ENCODE results near the gene SEC14L2. TPM values are rescaled to one million over a fixed set of nuclear protein-coding genes. Genes with fewer than 3 reads are reported as not detected.

SEC14L2 gene
- total and polyA plus RNA-seq, 4 donors = 6.1 to 10.3 (median 8.0) TPM

DNA sequence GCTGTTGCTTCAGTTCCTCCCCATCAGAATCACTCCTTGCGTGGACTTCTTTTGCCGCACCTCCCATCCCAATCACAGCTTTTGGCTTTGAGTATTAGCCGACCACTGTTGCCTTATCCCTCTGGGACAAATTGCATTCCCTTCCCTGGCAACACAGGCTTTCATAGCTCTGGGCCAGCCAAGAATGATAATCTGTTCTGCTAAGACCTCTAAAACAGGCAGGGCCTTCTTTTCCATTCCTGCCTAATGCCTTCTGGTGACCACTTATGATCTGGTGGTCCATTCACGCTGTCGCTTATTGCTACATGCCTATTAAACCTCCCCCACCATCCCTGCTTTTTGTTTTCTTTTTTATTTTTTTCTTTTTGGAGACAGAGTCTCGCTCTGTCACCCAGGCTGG is 9.6 kb downstream of the SEC14L2 start:
- no peak overlapping the region for H3K27ac ChIP-seq (ENCODE audit: low read depth in 1 of 2, low read length in 1 of 2)
- H3K9me3 ChIP-seq (ENCODE audit: control insufficient read depth in 4 of 4, insufficient read depth in 3 of 4, low read length in 3 of 4) = no peaks in the 10 kb centered on the region
- ATAC-seq (ENCODE audit: insufficient read depth, low FRiP score) (no peak), DNase-seq (no peak)
- TF ChIP-seq, protein P1, sequence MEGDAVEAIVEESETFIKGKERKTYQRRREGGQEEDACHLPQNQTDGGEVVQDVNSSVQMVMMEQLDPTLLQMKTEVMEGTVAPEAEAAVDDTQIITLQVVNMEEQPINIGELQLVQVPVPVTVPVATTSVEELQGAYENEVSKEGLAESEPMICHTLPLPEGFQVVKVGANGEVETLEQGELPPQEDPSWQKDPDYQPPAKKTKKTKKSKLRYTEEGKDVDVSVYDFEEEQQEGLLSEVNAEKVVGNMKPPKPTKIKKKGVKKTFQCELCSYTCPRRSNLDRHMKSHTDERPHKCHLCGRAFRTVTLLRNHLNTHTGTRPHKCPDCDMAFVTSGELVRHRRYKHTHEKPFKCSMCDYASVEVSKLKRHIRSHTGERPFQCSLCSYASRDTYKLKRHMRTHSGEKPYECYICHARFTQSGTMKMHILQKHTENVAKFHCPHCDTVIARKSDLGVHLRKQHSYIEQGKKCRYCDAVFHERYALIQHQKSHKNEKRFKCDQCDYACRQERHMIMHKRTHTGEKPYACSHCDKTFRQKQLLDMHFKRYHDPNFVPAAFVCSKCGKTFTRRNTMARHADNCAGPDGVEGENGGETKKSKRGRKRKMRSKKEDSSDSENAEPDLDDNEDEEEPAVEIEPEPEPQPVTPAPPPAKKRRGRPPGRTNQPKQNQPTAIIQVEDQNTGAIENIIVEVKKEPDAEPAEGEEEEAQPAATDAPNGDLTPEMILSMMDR (IDR thresholded peaks at IDR 0.05; ENCODE audit: control extremely low read depth, extremely low read depth) = no peak
- H3K4me1 ChIP-seq (ENCODE audit: control insufficient read depth in 5 of 5, insufficient read depth in 5 of 5, low read length in 5 of 5) = no peaks in the 10 kb centered on the region
- no peak overlapping the region for H3K9ac ChIP-seq (ENCODE audit: insufficient read depth in 1 of 2, low read length in 2 of 2)
- peaks cover 0 to 26% (median 12%) of the 10 kb centered on the region in 4 donors for H3K36me3 ChIP-seq (ENCODE audit: control insufficient read depth in 4 of 4, insufficient read depth in 4 of 4, low read length in 4 of 4)
- H3K27me3 ChIP-seq (ENCODE audit: control insufficient read depth in 3 of 3, insufficient read depth in 3 of 3, low read length in 2 of 3) = no peaks in the 10 kb centered on the region
- no peak overlapping the region for H3K4me3 ChIP-seq
- 85 to 96% methylated on average over 6 of the region's 6 CpGs for WGBS, 2 donors

DNA sequence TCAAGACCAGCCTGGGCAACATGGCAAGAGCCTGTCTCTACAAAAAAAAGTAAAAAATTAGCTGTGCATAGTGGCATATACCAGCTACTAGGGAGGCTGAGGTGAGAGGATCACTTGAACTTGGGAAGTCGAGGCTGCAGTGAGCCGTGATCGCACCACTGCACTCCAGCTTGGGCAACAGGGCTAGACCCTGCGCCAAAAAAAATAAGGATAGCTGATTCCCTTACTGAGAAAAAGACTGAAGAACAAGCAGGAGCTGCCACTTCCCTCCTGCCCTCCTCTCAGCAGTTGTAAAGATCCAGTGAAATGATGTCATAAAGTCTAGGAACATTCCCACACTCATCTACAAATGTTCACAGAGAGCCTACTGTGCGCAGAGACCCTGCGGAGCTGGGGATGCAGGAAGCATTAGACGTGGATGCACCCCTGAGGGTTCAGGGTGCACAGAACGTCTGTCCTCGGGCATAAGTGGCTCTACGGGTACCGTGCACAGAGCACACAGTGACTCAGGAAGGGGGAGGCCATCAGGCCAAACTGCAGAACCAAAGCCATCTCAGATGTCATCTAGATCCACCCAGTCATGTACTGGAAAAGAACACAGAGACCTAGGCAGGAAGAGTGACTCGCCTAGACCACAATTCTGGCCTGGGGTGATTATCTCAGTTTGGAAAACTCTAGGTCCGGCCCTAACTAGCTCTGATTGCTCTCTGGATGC is 11.7 kb downstream of the SEC14L2 start:
- TF ChIP-seq, protein P1 (IDR thresholded peaks at IDR 0.05; ENCODE audit: control extremely low read depth, extremely low read depth) = no peak
- no peak for DNase-seq
- no peak for ATAC-seq (ENCODE audit: insufficient read depth, low FRiP score)
- WGBS, 2 donors = 79 to 86% methylated on average over 13 of the region's 13 CpGs
- H3K36me3 ChIP-seq (ENCODE audit: control insufficient read depth in 4 of 4, insufficient read depth in 4 of 4, low read length in 4 of 4) = peaks cover 2 to 26% (median 17%) of the 10 kb centered on the region in 4 donors
- H3K27me3 ChIP-seq (ENCODE audit: control insufficient read depth in 3 of 3, insufficient read depth in 3 of 3, low read length in 2 of 3) = no peaks in the 10 kb centered on the region
- no peak overlapping the region for H3K9ac ChIP-seq (ENCODE audit: insufficient read depth in 1 of 2, low read length in 2 of 2)
- H3K27ac ChIP-seq (ENCODE audit: low read depth in 1 of 2, low read length in 1 of 2) = no peak overlapping the region
- peaks cover 0 to 1% (median 0%) of the 10 kb centered on the region in 4 donors for H3K9me3 ChIP-seq (ENCODE audit: control insufficient read depth in 4 of 4, insufficient read depth in 3 of 4, low read length in 3 of 4)
- no peak overlapping the region for H3K4me3 ChIP-seq
- no peaks in the 10 kb centered on the region for H3K4me1 ChIP-seq (ENCODE audit: control insufficient read depth in 5 of 5, insufficient read depth in 5 of 5, low read length in 5 of 5)

DNA sequence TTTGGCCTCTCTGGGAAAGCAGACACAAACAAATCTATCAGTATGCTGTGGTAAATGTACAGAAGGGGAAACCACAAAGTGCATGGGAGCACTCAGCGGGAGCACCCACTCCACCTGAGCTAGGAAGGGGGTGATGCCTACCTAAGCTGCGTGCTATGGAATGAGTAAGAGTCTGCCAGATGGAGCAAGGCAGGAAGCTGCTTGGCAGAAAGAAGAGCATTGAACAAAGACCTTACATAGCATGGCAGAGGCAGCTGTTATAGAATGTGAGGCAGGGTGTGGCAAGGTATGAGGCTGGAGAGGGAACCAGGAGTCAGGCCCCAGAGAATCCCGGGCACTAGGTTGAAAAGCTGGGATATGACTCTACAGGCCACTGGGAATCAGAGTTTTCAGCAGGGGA is 15.0 kb downstream of the SEC14L2 start:
- Histone ChIP-seq H3K9me3 (ENCODE audit: control insufficient read depth in 4 of 4, insufficient read depth in 3 of 4, low read length in 3 of 4) (peaks cover 0 to 1% (median 0%) of the 10 kb centered on the region in 4 donors), H3K36me3 (ENCODE audit: control insufficient read depth in 4 of 4, insufficient read depth in 4 of 4, low read length in 4 of 4) (peaks cover 8 to 30% (median 24%) of the 10 kb centered on the region in 4 donors), H3K9ac (ENCODE audit: insufficient read depth in 1 of 2, low read length in 2 of 2) (no peak overlapping the region), H3K4me1 (ENCODE audit: control insufficient read depth in 5 of 5, insufficient read depth in 5 of 5, low read length in 5 of 5) (no peaks in the 10 kb centered on the region), H3K27ac (ENCODE audit: low read depth in 1 of 2, low read length in 1 of 2) (no peak overlapping the region), H3K4me3 (no peak overlapping the region), H3K27me3 (ENCODE audit: control insufficient read depth in 3 of 3, insufficient read depth in 3 of 3, low read length in 2 of 3) (no peaks in the 10 kb centered on the region)
- DNase-seq (no peak), ATAC-seq (ENCODE audit: insufficient read depth, low FRiP score) (no peak)
- TF ChIP-seq, protein P1 (IDR thresholded peaks at IDR 0.05; ENCODE audit: control extremely low read depth, extremely low read depth) = no peak
- WGBS, 2 donors = 79 to 89% methylated on average over 3 of the region's 3 CpGs

All from lung (tissue), 12 donors.